ENCODE data around the gene LAMA3. TPM values are rescaled to one million over a fixed set of nuclear protein-coding genes. Genes with fewer than 3 reads are reported as not detected.

The LAMA3 gene
- total and polyA plus RNA-seq, 2 donors (not counting 3 experiments of a cell fraction or from before 2014, with no cell fraction given) = 2.6 to 12.3 TPM

DNA sequence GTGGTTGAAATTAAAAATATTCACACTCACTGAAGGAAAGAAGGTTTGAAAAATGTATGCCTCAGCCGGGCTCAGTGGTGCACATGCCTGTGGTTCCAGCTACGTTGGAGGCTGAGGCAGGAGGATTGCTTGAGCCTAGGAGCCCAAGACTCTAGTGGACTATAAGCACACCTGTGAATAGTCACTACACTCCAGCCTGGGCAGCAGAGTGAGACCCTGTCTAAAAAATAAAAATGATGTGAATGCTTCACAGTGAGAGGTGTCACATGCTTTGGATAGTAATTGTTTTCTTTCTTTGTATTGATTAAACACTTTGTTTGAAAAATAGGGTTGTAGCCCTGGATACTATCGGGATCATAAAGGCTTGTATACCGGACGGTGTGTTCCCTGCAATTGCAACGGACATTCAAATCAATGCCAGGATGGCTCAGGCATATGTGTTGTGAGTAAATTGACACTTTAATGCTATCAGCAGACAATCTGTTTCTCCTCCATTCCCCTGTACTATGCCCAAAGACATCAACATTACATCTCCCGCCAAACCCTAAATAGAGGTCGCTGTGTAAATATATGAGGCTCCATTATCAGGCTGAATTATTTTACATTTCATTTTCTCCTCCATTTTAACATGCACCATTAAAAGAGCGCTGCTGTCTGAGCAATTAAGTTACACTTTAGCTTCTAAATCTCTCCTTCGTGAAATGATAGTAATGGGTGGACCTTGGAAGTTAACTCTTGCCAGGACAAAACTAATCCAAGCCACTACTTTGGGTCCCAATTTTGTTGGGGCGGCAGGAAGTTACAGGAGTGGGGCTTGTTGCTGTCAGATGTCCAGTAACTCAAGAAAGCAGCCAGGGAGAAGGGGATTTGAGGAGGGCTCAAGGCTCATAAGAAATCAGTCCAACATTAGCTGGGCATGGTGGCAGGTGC lies 187.0 kb downstream of the LAMA3 start:
- H3K9ac ChIP-seq (replicated peaks; ENCODE audit: extremely low read depth, insufficient read depth, low read length) = no peak overlapping the region
- intact Hi-C loops (cut with micrococcal nuclease) = no loop called here
- dilution Hi-C loops (cut with MboI; ENCODE audit: extremely low pct_ligation_motif_present, low sequenced_read_pairs) = no loop called here

GRCh38 chr18:23876921-23877320 lies 187.7 kb downstream of the LAMA3 start:
- H3K9me3 ChIP-seq (replicated peaks; ENCODE audit: control insufficient read depth, insufficient read depth, low read length) = no peaks in the 10 kb centered on the region
- no TSS peak for BruUV-seq (replicated peaks)
- H2AFZ ChIP-seq (ENCODE audit: low read depth, low read length) = no peak overlapping the region
- dilution Hi-C loops (cut with MboI; ENCODE audit: extremely low pct_ligation_motif_present, low sequenced_read_pairs) (no loop called here), intact Hi-C loops (cut with micrococcal nuclease) (no loop called here)
- DNase-seq (ENCODE audit: low read depth, low spot score) (no peak), FAIRE-seq (no peak)
- no peak overlapping the region for H3K4me2 ChIP-seq (ENCODE audit: insufficient read depth, low read length)
- H4K20me1 ChIP-seq (replicated peaks; ENCODE audit: control insufficient read depth, extremely low read depth, insufficient read depth, low read length) = no peaks in the 10 kb centered on the region
- no peaks in the 10 kb centered on the region for H3K36me3 ChIP-seq (ENCODE audit: control insufficient read depth in 2 of 2, extremely low read depth in 1 of 2, insufficient read depth in 2 of 2, low read length in 2 of 2)
- ChIA-PET CTCF (no interaction called here), POLR2A (no interaction called here)
- no peak overlapping the region for H3K9ac ChIP-seq (replicated peaks; ENCODE audit: extremely low read depth, insufficient read depth, low read length)
- H3K79me2 ChIP-seq (ENCODE audit: control insufficient read depth, insufficient read depth, low read length) = no peaks in the 10 kb centered on the region
- TF ChIP-seq, protein P1, sequence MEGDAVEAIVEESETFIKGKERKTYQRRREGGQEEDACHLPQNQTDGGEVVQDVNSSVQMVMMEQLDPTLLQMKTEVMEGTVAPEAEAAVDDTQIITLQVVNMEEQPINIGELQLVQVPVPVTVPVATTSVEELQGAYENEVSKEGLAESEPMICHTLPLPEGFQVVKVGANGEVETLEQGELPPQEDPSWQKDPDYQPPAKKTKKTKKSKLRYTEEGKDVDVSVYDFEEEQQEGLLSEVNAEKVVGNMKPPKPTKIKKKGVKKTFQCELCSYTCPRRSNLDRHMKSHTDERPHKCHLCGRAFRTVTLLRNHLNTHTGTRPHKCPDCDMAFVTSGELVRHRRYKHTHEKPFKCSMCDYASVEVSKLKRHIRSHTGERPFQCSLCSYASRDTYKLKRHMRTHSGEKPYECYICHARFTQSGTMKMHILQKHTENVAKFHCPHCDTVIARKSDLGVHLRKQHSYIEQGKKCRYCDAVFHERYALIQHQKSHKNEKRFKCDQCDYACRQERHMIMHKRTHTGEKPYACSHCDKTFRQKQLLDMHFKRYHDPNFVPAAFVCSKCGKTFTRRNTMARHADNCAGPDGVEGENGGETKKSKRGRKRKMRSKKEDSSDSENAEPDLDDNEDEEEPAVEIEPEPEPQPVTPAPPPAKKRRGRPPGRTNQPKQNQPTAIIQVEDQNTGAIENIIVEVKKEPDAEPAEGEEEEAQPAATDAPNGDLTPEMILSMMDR (IDR thresholded peaks at IDR 0.05; ENCODE audit: extremely low read depth in 1 of 2, insufficient read depth in 1 of 2, low read depth in 1 of 2, low read length in 2 of 2) = no peak
- TF ChIP-seq POLR2A (IDR thresholded peaks at IDR 0.05; ENCODE audit: low read depth, low read length) (no peak), EZH2 (IDR thresholded peaks at IDR 0.05; ENCODE audit: borderline replicate concordance, low read depth, low read length, severe bottlenecking) (no peak), JUN (IDR thresholded peaks at IDR 0.05; ENCODE audit: borderline replicate concordance, insufficient read depth, insufficient read length, low read depth) (no peak), MYC (IDR thresholded peaks at IDR 0.05; ENCODE audit: low read depth, low read length) (no peak), FOS (IDR thresholded peaks at IDR 0.05; ENCODE audit: borderline replicate concordance, insufficient read depth, low read length) (no peak), GATA2 (IDR thresholded peaks at IDR 0.05; ENCODE audit: insufficient read depth, insufficient read length, low read depth, low read length) (no peak), POLR2AphosphoS5 (IDR thresholded peaks at IDR 0.05; ENCODE audit: insufficient read depth, low read depth, low read length) (no peak)
- TF ChIP-seq, protein P2, sequence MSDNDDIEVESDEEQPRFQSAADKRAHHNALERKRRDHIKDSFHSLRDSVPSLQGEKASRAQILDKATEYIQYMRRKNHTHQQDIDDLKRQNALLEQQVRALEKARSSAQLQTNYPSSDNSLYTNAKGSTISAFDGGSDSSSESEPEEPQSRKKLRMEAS (IDR thresholded peaks at IDR 0.05; ENCODE audit: insufficient read depth, insufficient read length) = no peak
- H3K4me1 ChIP-seq (ENCODE audit: control insufficient read depth, extremely low read depth, insufficient read depth, low read length) = no peaks in the 10 kb centered on the region
- H3K27me3 ChIP-seq (ENCODE audit: control insufficient read depth in 2 of 2, insufficient read depth in 2 of 2, low read length in 2 of 2) = no peaks in the 10 kb centered on the region
- no peaks in the 10 kb centered on the region for H3K9me1 ChIP-seq (replicated peaks; ENCODE audit: control insufficient read depth, extremely low read depth, insufficient read depth, low read length)
- H3K4me3 ChIP-seq (replicated peaks in 1 of 3; ENCODE audit: insufficient read depth in 1 of 3, low read depth in 1 of 3, low read length in 3 of 3) = no peak overlapping the region
- no peak overlapping the region for H3K27ac ChIP-seq (ENCODE audit: insufficient read depth, low read depth, low read length)

More for the DNA sequence above, 187.0 kb downstream of the LAMA3 start:
- Histone ChIP-seq H3K79me2 (ENCODE audit: control insufficient read depth, insufficient read depth, low read length) (no peaks in the 10 kb centered on the region), H3K36me3 (ENCODE audit: control insufficient read depth in 2 of 2, extremely low read depth in 1 of 2, insufficient read depth in 2 of 2, low read length in 2 of 2) (no peaks in the 10 kb centered on the region), H3K4me3 (replicated peaks in 1 of 3; ENCODE audit: insufficient read depth in 1 of 3, low read depth in 1 of 3, low read length in 3 of 3) (no peak overlapping the region), H3K9me3 (replicated peaks; ENCODE audit: control insufficient read depth, insufficient read depth, low read length) (no peaks in the 10 kb centered on the region), H3K27ac (ENCODE audit: insufficient read depth, low read depth, low read length) (no peak overlapping the region), H2AFZ (ENCODE audit: low read depth, low read length) (no peak overlapping the region), H3K4me2 (ENCODE audit: insufficient read depth, low read length) (no peak overlapping the region), H3K4me1 (ENCODE audit: control insufficient read depth, extremely low read depth, insufficient read depth, low read length) (peaks cover 4% of the 10 kb centered on the region), H3K9me1 (replicated peaks; ENCODE audit: control insufficient read depth, extremely low read depth, insufficient read depth, low read length) (no peaks in the 10 kb centered on the region), H4K20me1 (replicated peaks; ENCODE audit: control insufficient read depth, extremely low read depth, insufficient read depth, low read length) (no peaks in the 10 kb centered on the region), H3K27me3 (ENCODE audit: control insufficient read depth in 2 of 2, insufficient read depth in 2 of 2, low read length in 2 of 2) (no peaks in the 10 kb centered on the region)
- CTCF ChIA-PET = no interaction called here
- TF ChIP-seq JUN (IDR thresholded peaks at IDR 0.05; ENCODE audit: borderline replicate concordance, insufficient read depth, insufficient read length, low read depth) = no peak
- POLR2A ChIA-PET = no interaction called here
- no TSS peak for BruUV-seq (replicated peaks)
- no peak for DNase-seq (ENCODE audit: low read depth, low spot score)
- no peak for FAIRE-seq

Data from endothelial cell of umbilical vein (primary cell).